Lower leg skin (tissue), 3 donors: ENCODE measurements around the gene DNPEP.

Experiments
- POLR2A ChIP-seq, 2 donors: fragments of 450-650 bp; IDR thresholded peaks; one replicate each; pipeline ENCODE4 v1.6.1; 2016 to 2017; ENCODE audit warnings: antibody characterized with exemption in 2 of 2, mild to moderate bottlenecking in 1 of 2, moderate library complexity in 1 of 2
- TF ChIP-seq, protein P1 (sequence below), 3 donors: fragments of 450-650 bp; IDR thresholded peaks; one replicate each; pipeline ENCODE4 v1.5.1; 2016; ENCODE audit warnings: antibody characterized with exemption in 3 of 3, mild to moderate bottlenecking in 3 of 3, moderate library complexity in 2 of 3

DNA sequence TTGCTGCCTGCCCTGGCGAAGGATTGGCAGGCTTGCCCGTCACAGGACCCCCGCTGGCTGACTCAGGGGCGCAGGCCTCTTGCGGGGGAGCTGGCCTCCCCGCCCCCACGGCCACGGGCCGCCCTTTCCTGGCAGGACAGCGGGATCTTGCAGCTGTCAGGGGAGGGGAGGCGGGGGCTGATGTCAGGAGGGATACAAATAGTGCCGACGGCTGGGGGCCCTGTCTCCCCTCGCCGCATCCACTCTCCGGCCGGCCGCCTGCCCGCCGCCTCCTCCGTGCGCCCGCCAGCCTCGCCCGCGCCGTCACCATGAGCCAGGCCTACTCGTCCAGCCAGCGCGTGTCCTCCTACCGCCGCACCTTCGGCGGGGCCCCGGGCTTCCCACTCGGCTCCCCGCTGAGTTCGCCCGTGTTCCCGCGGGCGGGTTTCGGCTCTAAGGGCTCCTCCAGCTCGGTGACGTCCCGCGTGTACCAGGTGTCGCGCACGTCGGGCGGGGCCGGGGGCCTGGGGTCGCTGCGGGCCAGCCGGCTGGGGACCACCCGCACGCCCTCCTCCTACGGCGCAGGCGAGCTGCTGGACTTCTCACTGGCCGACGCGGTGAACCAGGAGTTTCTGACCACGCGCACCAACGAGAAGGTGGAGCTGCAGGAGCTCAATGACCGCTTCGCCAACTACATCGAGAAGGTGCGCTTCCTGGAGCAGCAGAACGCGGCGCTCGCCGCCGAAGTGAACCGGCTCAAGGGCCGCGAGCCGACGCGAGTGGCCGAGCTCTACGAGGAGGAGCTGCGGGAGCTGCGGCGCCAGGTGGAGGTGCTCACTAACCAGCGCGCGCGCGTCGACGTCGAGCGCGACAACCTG lies 30.7 kb upstream of the DNPEP start, which contains the start of gene DES:
- TF ChIP-seq, protein P1, sequence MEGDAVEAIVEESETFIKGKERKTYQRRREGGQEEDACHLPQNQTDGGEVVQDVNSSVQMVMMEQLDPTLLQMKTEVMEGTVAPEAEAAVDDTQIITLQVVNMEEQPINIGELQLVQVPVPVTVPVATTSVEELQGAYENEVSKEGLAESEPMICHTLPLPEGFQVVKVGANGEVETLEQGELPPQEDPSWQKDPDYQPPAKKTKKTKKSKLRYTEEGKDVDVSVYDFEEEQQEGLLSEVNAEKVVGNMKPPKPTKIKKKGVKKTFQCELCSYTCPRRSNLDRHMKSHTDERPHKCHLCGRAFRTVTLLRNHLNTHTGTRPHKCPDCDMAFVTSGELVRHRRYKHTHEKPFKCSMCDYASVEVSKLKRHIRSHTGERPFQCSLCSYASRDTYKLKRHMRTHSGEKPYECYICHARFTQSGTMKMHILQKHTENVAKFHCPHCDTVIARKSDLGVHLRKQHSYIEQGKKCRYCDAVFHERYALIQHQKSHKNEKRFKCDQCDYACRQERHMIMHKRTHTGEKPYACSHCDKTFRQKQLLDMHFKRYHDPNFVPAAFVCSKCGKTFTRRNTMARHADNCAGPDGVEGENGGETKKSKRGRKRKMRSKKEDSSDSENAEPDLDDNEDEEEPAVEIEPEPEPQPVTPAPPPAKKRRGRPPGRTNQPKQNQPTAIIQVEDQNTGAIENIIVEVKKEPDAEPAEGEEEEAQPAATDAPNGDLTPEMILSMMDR (IDR thresholded peaks at IDR 0.05): no peak
- TF ChIP-seq POLR2A (IDR thresholded peaks at IDR 0.05): no peak
